NCI-H1436 treated with DMSO at 0.1 percent for 48 hours (cell line): ENCODE results near the gene SNX6.
"Not testable (repeated sequence)": the region's sequence is repeated elsewhere in the genome, so short reads cannot be mapped to it uniquely, and the experiment has no call there.

Experiments used
- DNase-seq: peaks from one replicate; lab custom pipeline; 2025; lab: John Stamatoyannopoulos, UW

SNX6 gene

DNA sequence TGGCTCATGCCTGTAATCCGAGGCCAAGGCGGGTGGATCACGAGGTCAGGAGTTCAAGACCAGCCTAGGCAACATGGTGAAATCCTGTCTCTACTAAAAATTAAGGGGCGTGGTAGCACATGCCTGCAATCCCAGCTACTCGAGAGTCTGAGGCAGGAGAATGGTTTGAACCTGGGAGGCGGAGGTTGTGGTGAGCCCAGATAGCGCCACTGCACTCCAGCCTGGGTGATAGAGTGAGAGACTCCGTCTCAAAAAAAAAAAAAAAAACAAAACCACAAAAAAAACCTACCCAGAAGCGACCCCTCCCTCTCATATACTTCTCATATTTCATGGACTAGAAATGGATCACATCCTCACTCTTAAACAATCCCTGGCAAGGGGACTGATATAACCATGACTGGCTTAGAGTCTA, 4.4 kb upstream of the SNX6 start:
- not testable (repeated sequence) for DNase-seq

DNA sequence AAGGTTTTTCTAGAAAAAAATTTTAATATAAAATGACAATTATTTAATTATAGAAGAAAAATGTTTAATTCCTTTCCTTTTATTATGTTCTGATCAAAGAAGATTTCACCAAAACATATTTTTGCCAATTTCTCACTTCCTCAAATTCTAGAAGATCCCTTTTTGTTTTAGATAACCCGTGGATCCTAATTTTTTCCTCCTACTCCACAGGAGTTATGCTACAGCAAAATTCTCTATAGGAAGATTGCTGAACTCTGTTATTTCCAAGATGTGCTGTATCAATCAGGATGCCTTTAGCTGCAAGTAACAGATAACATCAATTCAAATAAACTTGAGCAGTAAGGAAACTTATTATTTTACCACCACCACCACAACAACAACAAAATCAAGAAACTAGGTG, 3.8 kb upstream of the SNX6 start:
- no peak for DNase-seq

DNA sequence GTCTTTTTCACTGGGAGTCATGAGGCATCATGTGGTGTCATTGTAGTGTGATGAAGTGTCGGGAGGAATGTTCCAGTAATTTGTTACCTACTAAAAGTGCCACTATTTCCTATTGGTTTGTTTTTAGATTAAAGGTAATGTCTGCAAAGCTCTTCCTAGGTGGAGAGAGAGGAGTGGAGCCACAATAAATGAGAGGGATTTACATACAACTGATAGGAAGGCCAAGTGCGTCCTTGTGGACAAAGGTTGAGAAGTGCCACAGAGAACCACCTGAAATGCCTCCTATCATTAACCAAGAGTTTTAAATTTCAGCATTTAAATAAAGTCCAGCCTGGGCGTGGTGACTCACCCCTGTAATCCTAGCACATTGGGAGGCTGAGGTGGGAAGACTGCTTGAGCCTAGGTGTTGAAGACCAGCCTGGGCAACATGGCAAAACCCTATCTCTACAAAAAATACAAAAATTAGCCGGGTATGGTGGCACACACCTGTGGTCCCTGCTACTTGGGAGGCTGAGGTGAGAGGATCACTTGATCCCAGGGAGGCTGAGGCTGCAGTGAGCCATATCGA, 2.5 kb upstream of the SNX6 start:
- DNase-seq: no peak

DNA sequence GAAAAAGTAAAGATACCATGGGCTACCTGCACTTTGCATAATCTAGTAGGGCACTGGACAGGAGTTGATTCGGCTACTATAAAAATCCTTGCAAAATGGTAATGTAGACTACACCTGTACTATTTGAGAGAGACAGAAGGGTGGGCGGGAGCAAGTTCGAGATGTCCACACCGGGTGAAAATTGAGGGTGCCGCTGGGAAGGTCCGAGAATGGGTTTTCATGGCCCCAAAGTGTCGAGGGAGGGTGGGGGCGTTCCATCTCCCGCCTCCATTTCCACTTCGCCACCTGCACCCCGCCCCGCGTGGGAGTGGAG, 648 bp downstream of the SNX6 start:
- no peak for DNase-seq

DNA sequence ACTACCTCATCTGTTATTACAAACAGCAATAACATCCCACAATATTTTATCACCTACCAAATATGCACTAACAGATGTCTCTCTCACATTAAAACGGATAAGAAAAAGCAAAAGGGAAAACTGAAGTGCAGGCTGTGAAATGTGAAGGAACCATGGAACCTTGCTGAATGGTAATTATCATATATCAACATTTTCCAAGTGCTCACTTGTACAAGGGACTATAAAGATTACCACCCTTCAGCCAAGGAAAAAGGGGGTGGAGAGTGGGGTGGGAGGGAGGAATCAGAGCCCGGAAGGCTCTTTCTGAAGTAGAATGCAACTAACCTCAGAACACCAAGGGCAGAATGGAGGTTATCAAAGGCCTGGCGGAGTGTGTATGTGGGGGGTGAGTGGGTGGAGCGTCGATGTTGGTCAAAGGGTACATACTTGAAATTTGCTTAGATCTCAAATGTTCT, 1.2 kb downstream of the SNX6 start:
- DNase-seq: no peak

DNA sequence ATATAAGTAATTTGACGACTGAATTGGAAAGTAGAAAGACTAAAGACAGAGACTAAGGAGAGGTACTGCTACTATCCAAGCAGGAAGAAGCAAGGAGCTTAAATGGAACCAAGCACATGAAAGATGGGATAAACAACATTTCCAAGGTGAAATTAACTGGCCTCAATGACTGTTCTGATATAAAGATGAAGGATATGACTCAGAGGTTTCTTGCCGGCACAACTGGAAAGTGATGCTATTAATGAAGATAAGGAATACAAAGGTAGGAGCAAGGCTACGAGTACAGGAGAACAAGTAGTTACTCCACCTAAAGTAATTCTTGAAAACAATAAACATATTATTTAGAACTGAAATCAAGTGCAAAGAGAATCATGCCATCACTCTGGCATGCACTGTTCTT, 6.4 kb downstream of the SNX6 start:
- no peak for DNase-seq

DNA sequence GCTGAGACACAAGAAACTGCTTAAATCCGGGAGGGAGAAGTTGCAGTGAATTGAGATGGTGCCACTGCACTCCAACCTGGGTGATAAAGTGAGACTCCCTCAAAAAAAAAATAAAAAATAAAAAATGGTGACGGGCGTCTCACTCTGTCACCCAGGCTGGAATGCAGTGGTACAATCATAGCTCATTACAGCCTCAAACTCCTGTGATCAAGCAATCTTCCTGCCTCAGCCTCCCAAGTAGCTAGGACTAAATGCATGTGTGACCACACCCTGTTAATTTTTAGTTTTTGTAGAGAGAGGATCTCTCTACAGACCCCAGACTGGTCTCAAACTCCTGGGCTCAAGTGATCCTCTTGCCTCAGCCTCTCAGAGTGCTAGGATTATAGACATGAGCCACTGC, 9.1 kb downstream of the SNX6 start:
- no peak for DNase-seq

DNA sequence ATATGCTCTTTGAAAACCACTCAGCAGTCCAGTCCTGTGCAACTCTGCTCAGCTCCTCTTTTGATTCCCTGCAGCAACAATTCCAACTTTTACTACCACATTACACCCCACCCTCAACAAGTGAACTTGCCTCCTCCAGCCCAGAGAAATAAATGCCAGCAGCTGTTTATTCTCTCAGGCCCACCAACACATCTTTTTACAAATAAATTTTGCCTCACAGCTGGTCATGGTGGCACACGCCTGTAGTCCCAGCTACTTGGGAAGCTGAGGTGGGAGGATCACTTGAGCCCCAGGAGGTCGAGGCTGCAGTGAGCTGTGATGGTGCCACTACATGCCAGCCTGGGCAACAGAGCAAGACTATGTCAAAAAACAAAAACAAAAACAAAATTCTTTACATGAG, 9.8 kb downstream of the SNX6 start:
- DNase-seq: no peak

DNA sequence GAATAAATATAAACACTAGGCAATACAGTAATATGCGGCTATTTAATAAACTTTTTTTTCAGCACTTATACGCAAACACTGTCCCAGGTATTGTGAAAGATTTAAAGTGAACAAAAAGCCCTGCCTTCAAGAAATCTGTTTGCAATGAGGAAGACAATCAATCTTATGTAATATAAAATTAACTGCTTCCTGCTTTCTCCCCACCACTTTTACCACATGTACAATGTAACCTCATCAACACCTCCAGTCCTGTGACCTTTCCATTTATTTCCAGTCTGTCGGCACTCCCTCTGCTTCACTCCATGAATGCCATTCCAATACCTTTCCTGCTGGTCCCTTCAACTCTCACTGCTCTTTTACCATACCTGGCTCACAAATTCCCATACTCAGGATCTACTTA, 10.5 kb downstream of the SNX6 start:
- DNase-seq: no peak

DNA sequence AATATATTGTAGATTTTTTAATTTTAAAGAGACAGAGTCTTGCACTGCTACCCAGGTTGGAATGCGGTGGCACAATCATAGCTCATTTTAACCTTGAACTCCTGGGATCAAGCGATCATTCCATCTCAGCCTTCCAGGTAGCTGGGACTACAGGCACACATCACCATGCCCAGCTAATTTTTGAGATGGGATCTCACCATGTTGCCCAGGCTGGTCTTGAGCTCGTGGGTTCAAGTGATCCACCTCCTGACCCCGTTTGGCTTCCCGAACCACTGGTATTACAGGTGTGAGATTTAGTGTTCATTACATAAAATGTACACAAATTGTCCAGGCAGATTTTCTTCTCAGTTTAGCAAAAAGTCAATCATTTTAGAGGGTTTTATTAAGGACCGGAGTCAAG, 13.6 kb downstream of the SNX6 start:
- no peak for DNase-seq

DNA sequence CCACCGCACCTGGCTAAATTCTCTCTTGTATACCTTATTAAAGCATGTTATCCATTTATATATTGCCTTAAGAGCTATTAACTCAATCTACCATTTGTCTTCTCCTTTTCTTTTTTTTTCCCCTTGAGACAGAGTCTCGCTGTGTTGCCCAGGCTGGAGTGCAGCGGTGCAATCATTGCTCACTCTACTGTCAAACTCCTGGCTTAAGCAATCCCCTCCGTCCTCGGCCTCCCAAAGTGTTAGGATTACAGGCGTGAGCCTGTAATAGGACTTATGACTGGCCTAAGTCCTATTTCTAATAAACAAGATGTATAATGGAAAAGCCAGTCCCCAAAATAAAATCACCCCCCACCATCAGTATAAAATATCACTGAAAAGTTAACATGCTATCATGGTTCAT, 14.4 kb downstream of the SNX6 start:
- no peak for DNase-seq

DNA sequence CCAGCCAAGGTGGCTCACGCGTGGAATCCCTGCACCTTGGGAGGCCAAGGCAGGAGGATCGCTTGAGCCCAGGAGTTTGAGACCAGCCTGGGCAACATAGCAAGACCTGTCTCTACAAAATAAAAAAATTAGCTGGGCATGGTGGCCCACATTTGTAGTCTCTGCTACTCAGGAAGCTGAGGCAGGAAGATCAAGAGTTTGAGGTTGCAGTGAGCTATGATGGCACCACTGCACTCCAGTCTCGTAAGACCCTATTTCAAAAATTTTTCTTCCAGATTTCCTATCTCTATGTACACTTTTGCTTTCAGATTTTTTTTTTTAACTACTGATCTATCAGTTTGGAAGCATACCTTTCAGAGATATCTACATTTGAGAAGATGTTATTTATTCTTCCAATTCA, 15.3 kb downstream of the SNX6 start:
- no peak for DNase-seq

DNA sequence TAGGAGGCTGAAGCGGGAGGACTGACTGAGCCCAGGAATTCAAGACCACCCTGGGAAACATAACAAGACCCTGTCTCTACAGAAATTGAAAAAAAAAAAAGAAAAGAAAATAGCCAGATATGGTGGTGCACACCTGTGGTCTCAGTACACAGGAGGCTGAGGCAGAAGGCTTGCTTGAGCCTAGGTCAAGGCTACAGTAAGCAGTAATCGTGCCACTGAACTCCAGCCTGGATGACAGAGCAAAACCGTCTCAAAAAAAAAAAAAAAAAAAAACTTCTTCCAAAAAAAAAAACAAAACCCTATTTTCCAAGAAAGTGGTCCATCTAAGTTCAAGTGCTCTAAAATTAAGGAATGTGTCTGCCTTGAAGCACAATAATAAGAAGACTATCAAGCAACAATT, 19.8 kb downstream of the SNX6 start:
- no peak for DNase-seq

DNA sequence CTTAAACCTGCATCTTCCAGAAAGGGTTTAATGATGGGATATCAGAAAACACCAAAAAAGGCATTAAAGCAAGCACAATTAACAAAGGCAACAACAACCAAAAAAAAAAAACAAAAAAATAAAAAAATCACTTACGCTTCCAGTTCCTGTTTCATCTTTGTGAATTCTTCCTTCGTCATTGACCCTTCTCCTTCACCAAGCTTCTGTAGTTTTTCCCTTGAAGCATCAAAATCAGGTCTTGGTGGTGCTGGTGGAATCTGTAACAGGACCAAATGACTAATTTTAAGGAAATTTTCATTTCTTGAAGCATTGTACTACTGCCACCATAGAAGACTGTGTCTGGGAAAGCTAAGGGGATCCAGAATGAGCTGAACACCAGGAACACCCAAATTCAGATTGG, 24.5 kb downstream of the SNX6 start:
- no peak for DNase-seq

DNA sequence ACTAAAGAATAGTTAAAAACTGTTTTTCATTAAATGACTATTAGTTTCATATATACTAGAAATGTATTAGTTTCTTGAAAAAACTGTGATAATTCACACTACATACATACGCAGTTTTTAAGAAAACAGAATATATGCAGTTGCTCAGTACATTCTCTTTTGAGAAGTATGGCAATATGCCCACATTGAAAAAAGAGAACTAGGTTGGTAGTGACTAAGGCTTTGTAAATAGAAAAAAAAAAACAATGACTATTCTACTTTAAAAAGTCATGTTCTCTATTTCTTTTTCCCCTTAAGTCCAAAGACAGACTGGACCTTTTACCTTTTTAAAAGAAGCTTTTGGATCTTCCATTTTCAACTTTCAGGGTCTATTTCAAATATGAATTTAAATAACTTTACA, 25.0 kb downstream of the SNX6 start:
- no peak for DNase-seq

DNA sequence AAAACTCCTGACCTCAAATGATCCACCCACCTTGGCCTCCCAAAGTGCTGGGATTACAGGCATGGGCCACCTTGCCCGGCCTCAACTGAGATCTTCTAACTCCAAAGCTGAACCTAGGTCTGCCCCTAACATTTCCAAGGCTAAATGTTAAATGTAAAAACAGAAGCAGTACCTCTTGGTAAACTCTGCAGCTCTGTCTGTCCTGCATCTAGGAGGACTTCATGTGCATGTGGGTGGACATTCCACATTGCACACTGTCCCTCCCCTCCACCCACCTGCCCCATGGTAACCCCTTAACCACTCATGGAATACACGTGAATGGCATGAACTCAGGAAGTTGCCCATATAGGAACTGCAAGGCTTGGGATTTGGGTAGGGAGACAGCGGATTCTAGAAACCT, 33.1 kb downstream of the SNX6 start:
- DNase-seq: no peak

DNA sequence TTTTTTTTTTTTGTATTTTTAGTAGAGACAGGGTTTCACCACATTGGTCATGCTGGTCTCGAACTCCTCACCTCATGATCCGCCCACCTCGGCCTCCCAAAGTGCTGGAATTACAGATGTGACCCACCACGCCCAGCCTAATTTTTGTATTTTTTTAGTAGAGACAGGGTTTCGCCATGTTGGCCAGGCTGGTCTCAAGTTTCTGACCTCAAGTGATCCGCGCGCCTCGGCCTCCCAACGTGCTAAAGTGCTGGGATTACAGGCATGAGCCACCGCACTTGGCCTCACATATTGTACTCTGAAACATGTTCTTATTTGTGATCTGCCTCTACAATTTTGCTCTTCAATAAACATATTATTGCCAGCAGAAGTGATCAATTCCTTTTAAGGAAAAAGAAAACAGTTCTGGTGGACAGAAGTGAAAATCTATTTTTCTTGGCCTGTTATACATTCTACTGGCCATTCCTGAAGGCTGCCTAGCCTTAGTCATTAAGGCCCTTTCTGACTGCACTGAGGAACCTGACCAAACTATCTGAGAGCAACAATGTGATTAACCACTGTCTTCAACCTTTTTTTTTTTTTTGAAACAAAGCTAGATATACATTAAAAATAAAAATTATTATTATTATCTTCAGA, 36.1 kb downstream of the SNX6 start:
- DNase-seq: no peak

DNA sequence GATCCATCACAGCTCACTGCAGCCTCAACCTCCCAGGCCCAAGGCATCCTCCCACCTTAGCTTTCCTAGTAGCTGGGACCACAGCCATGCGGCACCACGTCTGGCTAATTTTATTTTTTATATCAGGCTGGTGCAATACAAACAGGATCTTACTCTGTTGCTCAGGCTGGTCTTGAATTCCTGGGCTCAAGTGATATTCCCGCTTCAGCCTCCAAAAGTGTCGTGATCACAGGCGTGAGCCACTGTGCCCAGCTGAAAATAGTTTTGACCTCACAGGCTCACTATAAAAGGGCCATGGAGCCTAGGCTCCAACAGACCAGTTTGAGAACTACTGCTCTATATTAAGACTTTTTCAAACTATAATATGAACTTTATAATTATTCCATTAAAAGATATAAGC, 37.3 kb downstream of the SNX6 start:
- no peak for DNase-seq

DNA sequence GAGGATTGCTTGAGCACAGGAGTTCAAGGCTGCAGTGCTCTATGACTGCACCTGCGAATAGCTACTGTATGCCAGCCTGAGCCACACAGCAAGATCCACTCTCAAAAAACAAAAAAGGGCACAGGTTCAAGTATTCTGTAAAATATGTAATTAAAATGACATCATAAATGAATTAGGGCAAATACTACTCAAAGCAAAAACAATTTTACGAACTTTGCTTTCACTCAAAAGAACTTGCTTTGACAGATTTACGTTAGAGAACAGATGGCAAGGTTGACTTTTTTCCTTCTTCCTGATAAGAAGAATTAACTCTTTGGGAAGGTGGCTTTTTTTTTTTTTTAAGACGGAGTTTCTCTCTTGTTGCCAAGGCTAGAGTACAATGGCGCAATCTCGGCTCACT, 46.4 kb downstream of the SNX6 start:
- DNase-seq: no peak

DNA sequence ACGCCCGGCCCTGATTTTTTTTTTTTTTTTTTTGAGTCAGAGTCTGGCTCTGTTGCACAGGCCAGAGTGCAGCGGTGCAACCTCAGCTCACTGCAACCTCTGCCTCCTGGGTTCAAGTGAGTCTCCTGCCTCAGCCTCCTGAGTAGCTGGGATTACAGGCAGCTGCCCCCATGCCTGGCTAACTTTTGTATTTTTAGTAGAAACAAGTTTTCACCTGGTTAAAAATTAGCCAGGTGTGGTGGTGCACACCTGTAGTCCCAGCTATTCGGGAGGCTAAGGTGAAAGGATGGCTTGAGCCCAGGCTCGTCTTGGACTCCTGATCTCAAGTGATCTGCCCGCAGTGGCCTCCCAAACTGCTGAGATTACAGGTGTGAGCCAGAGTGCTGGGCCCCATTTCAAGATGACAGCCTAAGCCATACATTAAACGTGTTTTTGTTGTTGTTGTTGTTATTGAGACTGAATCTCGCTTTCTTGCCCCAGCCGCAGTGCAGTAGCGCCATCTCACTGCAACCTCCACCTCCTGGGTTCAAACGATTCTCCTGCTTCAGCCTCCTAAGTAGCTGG, 47.7 kb downstream of the SNX6 start:
- DNase-seq: no peak

DNA sequence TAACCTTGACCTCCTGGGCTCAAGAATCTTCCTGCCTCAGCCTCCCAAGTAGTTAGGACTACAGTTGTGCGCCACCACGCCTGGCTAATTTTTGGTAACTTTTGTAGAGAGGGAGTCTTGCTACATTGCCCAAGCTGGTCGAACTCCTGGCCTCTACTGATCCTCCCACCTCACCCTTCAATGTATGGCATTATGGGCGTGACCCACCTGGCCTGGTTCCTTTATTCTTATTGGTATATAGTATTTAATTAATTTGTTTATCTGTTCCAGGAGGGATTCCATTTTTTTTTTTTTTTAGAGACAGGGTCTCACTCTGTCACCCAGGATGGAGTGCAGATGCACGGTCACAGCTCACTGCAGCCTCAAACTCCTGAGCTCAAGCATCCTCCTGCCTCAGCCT, 49.6 kb downstream of the SNX6 start:
- no peak for DNase-seq

DNA sequence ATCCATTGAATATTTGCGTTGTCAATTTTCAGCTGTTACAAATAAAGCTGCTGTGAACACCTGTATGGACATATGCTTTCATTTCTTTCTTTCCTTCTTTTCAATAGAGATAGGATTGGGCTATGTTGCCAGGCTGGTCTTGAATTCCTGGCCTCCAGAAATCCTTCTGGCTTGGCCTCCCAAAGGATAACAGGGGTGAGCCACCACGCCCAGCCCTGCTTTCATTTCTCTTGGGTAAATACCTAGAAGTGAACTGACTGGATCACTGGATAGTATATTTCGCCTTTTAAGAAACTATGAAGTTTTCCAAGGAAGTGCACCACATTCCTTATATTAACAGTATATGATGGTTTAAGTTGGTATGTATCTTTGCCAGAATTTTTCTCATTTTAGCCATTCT, 58.2 kb downstream of the SNX6 start:
- no peak for DNase-seq

DNA sequence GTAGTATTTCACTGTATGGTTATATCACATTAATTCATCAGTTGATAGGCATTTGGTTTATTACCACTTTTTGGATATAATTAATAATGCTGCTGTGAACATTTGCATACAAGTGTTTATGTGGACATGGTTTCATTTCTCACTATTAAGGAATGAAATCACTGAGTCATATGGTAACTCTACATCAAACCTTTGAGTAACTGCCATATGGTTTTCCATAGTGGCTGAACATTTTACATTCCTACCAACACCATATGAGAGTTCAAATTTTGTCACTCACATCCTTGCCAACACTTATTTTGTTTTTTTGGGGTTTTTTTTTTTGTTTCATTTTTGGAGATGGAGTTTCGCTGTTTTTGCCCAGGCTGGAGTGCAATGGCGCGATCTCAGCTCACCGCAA, 60.2 kb downstream of the SNX6 start:
- no peak for DNase-seq

DNA sequence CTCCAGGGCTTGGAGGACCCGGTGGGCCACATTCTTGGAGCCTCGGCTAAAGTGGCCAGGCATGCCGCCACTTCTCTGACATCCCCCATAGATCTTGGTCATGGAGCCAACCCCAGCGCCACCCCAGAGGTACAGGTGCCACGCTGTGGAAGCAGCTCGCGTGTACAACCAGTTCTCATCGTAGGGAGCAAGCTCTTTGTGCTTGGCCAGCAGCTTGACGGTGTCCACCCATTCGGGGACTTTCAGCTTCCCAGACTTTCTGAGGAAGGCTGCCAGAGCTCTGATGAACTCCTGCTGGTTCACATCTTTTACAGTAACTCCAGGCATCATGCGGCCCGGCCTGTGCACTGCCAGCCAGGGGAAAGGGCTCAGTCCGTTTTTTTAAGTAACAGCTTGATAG, 61.1 kb downstream of the SNX6 start:
- DNase-seq: no peak
